Stimulated activated CD4-positive, alpha-beta T cell treated with anti-CD3 and anti-CD28 coated beads, Interleukin-15, amount 100 ng/mL, for 1 hour (primary cell): Measurements from ENCODE around the gene MTCL1.

Experiments
- DNase-seq, 2 donors: peaks; one replicate each; pipeline ENCODE4 v3.0.0-alpha.2; 2020; ENCODE audit warnings: low read depth in 1 of 2, low spot score in 1 of 2

MTCL1 gene

DNA sequence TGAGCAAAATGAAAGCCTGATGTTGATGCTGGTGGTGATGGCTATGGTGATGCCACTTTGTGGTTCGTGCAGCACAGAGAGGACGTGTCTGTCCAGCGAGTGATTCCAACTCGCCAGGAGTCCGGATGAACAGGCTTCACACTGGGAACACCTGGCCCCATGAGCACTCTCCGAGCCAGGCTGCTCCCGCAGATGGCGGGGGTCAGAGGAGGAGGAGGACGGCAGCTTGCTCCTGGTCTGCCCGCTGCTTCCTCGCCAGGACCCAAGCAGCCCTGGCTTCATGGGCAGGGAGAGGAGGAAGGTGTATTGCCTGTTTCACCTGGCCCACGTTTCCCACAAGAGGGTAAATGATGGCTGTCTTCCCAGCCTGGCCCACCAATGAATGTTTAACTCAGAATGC, 121.6 kb downstream of the MTCL1 start:
- DNase-seq, result no peak

GRCh38 chr18:8828300-8828699, 122.9 kb downstream of the MTCL1 start:
- no peak for DNase-seq

GRCh38 chr18:8828798-8829197, 123.4 kb downstream of the MTCL1 start:
- DNase-seq, result no peak

- no peak for DNase-seq
These were observed 125.0 kb downstream of the MTCL1 start for GRCh38 chr18:8830067-8831060.

GRCh38 chr18:8831112-8831511, 125.8 kb downstream of the MTCL1 start:
- no peak for DNase-seq

DNA sequence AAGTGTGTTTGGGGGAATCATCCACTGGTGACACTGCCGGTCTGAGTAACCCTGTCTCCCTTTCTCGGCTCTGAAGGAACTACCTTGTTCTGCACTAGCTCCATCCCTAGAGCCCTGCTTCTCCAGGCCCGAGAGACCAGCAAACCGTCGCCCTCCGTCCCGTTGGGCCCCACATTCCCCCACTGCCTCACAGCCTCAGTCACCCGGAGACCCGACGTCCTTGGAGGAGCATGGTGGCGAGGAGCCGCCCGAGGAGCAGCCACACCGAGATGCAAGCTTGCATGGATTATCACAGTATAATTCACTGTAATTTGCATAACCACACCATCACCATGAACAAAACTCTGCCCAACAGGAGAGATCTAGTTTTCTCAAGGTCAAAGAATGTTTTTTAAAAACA, 126.2 kb downstream of the MTCL1 start:
- no peak for DNase-seq

DNA sequence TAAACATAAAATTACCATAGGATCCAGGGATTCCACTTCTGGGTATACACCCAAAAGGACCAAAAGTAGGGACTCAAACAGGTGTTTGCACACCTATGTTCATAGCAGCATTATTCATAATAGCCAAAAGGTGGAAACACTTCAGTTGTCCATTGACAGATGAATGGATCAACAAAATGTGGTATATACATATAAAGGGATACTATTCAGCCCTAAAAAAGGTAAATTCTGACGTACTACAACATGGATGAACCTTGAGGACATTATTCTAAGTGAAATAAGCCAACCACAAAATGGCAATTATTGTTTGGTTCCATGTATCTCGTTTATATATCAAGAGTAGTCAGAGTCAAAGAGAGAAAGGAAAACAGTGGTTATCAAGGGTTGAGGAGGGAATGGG, 128.1 kb downstream of the MTCL1 start:
- no peak for DNase-seq

DNA sequence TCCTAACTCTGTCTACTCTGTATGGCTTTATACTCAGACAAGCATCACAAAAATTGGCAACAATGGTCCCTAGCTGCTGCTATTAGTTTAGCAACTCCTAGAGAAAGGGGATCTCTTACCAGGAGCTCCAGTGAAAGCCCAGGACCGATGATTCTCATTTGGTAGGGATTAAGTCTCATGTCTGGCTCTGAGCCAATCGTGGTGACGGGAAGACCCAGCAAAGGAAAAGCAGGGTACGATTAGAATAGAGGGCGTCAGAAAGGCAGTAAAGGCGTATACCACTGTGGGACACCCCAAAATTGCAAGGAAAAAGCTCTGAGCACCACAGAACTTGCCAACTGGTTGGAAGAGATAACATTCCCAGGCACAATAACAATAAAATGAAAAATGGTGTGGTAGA, 129.5 kb downstream of the MTCL1 start:
- no peak for DNase-seq

DNA sequence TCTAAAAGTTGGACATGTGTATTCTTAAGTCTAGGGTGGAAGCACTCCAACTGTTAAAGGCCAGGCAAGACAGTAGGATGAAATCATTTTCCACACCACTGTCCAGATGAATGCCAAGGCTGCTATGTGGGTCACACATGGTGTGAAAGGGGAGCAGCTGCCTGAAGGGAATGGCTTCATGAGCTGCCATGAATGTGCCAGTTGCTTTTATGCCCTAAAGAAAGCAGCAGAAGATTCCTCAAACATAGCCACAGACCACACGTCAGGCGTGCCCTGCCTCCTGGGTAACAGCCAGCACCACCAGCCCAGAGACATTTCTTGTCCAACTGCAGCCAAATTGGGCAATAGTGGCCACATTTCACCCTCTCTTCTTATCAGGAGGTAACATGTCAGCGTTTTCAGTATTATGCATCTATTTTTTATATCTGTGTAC, 130.2 kb downstream of the MTCL1 start:
- no peak for DNase-seq

GRCh38 chr18:8839281-8839680, 133.9 kb downstream of the MTCL1 start:
- DNase-seq, result no peak

DNA sequence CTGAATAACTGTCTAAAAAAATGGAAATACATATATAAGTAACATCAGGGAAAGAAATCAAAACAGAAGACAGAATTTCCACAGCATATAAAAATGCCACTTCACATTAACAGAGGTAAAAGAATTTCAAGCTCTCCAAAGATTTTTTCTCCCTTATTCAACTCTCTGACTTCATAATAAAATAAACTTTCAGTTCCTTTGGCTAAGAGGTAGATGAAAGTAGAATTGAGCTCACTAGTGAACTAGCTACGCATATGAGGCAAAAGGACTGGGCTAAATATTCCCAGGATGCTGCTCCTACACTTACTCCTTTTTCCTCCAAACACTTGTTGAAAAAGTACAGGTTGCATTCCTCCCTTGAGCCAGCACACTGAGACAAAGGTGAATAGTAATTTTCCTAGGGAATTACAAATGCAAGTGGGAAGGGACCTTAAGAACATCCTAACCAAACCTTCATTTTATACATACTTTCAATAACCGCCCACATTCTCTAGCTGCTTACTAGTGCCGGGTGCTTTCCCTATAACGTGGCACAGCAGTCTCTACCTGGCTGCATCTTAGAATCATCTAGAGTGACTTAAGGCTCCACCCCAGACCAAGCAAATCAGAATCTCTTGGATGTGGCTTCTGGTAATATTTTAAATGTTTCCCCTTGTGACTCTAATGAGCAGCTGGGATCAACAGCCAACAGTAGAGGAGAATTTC, 136.6 kb downstream of the MTCL1 start:
- DNase-seq, result no peak

DNA sequence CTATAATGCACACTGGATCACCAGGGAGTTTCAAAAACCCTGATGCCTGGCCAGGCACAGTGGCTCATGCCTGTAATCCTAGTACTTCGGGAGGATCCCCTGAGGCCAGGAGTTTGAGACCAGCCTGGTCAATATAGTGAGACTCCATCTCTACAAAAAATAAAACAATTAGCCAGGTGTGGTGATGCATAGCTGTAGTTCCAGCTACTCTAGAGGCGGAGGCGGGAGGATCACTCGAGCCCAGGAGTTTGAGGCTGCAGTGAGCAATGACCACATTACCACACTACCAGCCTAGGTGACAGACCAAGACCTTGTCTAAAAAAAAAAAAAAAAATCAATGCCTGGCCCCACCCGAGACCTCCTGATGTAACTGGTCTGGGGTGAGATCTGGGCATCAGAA, 137.2 kb downstream of the MTCL1 start:
- DNase-seq, result no peak

- no peak for DNase-seq
These were observed 137.6 kb downstream of the MTCL1 start for GRCh38 chr18:8843005-8843404.

DNA sequence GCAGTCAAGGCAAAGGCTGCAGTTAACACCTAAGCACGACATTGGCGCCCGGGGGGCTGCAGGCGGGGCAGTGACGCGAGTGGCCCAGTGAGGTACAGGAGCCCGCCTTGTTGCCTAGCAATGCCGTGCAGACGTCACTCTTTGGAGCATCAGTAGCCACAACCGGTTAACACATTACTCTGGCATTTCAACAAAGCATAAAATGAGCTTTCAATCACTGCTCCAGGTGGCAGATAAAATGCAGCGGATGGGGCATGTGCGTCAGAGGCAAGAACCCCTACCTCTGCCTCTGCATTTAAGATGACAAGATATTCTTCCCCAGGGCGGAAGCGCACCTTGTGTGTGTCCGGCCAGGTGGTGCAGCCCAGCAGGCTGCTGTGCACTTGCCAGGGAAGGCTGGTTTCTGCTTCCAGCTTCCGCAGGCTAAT, 139.4 kb downstream of the MTCL1 start:
- DNase-seq, result no peak

GRCh38 chr18:8845506-8845905, 140.2 kb downstream of the MTCL1 start:
- DNase-seq, result no peak

DNA sequence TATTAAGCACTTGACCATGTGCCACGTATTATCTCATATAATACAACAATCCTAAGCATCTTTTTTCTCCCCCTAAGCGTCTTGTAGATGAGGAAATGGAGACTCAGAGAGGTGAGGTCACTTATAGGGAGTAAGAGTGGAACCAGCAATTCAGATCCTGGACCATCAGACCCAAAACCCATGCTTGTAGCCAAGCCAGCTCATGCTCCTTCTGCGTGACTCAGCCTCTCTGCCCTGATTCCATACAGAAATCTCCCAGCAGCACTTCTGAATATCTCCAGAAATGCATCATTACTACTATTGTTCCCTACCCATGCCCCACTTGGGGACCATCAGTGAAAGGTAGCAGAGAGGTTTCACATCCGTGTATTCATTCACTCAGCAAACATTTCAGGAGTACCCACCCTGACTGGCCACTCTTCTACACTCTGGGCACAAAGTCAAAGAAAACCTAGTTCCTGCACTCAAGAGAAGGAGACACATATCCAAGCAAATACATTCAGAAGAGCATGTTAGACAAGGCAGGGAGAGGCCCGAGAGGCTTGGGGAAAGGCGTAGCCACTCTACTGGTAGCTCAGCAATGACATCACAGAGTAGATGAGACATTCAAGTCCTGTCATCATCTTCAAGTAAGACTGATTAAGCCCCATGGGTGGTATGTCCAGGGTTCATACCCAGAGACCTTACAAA, 141.9 kb downstream of the MTCL1 start:
- DNase-seq, result no peak

GRCh38 chr18:8847900-8848299, 142.5 kb downstream of the MTCL1 start:
- DNase-seq, result no peak

DNA sequence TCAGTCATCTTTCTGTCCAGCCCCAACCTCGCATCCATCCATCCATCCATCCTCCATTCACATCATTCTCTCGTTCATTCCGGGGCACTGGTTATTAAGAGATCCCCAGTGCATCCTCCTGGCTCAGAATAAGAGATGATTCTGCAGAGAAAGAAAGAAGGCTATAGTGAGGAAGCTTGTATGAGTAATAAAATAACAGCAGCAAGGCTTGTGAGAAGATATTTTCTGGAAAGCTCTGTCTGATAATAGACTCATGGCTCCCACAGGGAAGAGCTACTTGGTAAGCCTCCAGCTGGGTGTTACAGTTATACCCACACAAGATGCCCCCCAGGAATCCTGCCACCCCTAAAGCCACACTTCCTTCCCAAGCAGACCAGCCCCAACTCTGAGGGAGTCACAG, 143.2 kb downstream of the MTCL1 start:
- no peak for DNase-seq

- no peak for DNase-seq
These were observed 144.3 kb downstream of the MTCL1 start for GRCh38 chr18:8849696-8850095.

DNA sequence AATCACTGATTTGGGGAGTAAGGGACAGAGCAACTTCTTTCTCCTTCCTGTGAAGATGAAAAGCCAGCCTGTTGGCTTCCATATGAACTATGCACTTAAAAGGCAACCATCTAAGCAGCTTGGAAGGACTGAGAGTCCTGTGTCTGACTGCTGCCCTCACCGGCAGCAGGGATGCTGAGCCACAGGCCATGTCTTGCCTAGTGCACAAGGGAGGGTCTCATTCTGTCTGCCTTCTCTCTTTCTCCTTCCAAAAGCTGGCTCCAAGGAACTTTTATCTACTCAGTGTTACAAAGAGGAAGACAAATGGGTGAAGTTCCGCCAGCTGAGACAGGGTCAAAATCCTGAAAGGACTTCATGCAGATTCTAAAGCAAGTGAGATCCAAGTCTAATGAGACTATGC, 146.3 kb downstream of the MTCL1 start:
- DNase-seq, result no peak

DNA sequence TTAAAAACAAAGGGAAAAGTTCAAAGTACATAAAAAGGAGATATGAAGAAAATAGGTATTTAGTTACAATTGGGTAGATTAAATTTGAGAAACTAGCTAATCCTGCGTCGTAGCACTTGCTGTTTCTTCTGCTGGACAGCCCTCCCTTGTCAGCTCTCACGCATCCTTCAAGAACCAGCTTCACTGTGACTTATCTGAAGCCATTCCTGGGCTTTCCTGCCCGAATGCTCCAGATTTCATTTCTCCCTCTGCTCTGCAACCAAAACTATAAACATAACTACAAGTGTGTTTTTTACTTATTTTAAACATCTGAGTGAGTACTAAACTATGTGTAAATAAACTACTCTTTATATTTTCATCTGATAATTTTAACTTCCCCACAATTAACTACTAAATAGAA, 149.2 kb downstream of the MTCL1 start:
- DNase-seq, result no peak

DNA sequence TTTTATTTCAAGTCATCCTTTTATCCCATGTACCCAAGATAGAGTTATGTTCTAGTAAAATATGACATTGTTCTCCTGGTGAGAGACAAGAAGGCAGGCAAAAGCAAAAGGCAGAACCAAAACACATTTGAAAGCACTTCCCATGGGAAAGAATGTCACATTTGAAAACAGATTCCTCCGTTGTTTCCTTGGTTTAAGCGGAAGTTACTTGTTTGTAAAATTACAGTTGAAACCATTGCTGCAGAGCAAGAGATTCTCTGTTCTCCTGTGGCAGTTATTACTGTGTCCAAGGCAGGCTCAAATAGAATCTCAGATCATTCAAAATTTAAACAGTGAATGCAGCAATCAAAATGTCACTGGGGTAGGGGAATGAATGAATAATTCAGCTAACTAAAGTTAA, 149.6 kb downstream of the MTCL1 start:
- DNase-seq, result no peak
